Liver (tissue), 1 donor: Measurements from ENCODE around the gene HSD17B11.

Experiments used
- SP1 ChIP-seq: IDR thresholded peaks from 2 replicates; pipeline ENCODE4 v1.6.1; 2018; ENCODE audit warnings: antibody characterized with exemption, mild to moderate bottlenecking
- TF ChIP-seq, protein P1 (sequence below): IDR thresholded peaks from 2 replicates; pipeline ENCODE4 v1.6.1; 2016; ENCODE audit warnings: antibody characterized with exemption
- donor health status: healthy.

DNA sequence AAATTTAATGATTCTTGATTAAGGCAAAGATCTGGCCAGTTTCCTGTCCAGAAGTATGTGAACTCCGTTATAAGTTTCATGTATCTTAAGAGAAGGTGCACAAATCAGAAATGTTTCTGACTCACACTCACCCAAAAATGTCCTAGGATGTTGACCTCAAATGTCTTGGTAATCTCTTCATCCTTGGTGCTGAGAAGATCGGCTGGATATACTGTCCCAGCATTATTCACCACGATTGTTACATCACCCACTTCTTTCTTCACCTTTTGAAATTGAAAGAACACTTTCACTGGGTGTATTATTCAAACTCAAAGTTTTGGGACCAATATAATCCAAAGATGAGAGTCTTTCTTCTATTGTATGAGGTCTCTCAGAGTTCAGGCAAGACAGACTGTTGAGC, 74.0 kb downstream of the HSD17B11 start:
- TF ChIP-seq, protein P1, sequence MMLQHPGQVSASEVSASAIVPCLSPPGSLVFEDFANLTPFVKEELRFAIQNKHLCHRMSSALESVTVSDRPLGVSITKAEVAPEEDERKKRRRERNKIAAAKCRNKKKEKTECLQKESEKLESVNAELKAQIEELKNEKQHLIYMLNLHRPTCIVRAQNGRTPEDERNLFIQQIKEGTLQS, result no peak
- TF ChIP-seq SP1, result no peak
